ENCODE measurements around the gene GJC1.

- TF ChIP-seq CTCF (IDR thresholded peaks at IDR 0.05) (no peak), MAFK (IDR thresholded peaks at IDR 0.05; ENCODE audit: partially characterized antibody) (no peak), RNF2 (IDR thresholded peaks at IDR 0.05; ENCODE audit: borderline replicate concordance, low read depth) (no peak), MAX (IDR thresholded peaks at IDR 0.05) (no peak), FOSB (CRISPR knock-in tag; IDR thresholded peaks at IDR 0.05) (no peak), JUN (IDR thresholded peaks at IDR 0.05) (no peak), RFX5 (IDR thresholded peaks at IDR 0.05) (no peak), REST (IDR thresholded peaks at IDR 0.05) (no peak), POLR2A (IDR thresholded peaks at IDR 0.05; ENCODE audit: low read length) (no peak)
Observed at GRCh38 chr17:44812263-44812662, 17.8 kb downstream of the GJC1 start.
